Ammon's horn (tissue), 1 donor: ENCODE measurements around the gene LITAFD.
"Not testable (repeated sequence)": the region's sequence is repeated elsewhere in the genome, so short reads cannot be mapped to it uniquely, and the experiment has no call there.

ENCODE experiments used
- DNase-seq: peaks from one replicate; pipeline ENCODE4 v3.0.0-alpha.2; 2016; ENCODE audit warnings: low spot score

Gene LITAFD

GRCh38 chr16:8882041-8882617 lies at the start of gene LITAFD:
Gene LITAFD, plus strand, starts transcription at chr16:8882351. Its CDS starts 2,005 bp downstream, at chr16:8884356.
- no peak for DNase-seq

GRCh38 chr16:8832717-8833105 lies 49.4 kb upstream of the LITAFD start:
- DNase-seq, result no peak

GRCh38 chr16:8836797-8837196 lies 45.4 kb upstream of the LITAFD start:
- DNase-seq, result not testable (repeated sequence)

GRCh38 chr16:8837594-8837993 lies 44.6 kb upstream of the LITAFD start:
- DNase-seq, result not testable (repeated sequence)

- not testable (repeated sequence) for DNase-seq
Measured at GRCh38 chr16:8842016-8842415, 40.1 kb upstream of the LITAFD start.

- DNase-seq, result not testable (repeated sequence)
Measured at GRCh38 chr16:8843296-8843695, 38.9 kb upstream of the LITAFD start.

- no peak for DNase-seq
Measured at GRCh38 chr16:8845699-8846298, 36.4 kb upstream of the LITAFD start.

- DNase-seq, result no peak
Measured at GRCh38 chr16:8846401-8846932, 35.7 kb upstream of the LITAFD start.

GRCh38 chr16:8847145-8847544 lies 35.0 kb upstream of the LITAFD start:
- DNase-seq, result no peak

GRCh38 chr16:8847623-8848022 lies 34.5 kb upstream of the LITAFD start:
- DNase-seq, result no peak

GRCh38 chr16:8848231-8848938 lies 33.8 kb upstream of the LITAFD start:
- no peak for DNase-seq

GRCh38 chr16:8848939-8849391 lies 33.2 kb upstream of the LITAFD start:
- DNase-seq, result no peak

GRCh38 chr16:8849411-8850011 lies 32.6 kb upstream of the LITAFD start:
- no peak for DNase-seq

GRCh38 chr16:8850279-8850885 lies 31.8 kb upstream of the LITAFD start:
- no peak for DNase-seq

- no peak for DNase-seq
Measured at GRCh38 chr16:8851761-8852403, 30.3 kb upstream of the LITAFD start.

GRCh38 chr16:8852534-8852933 lies 29.6 kb upstream of the LITAFD start:
- DNase-seq, result no peak

- no peak for DNase-seq
Measured at GRCh38 chr16:8853150-8853549, 29.0 kb upstream of the LITAFD start.

- no peak for DNase-seq
Measured at GRCh38 chr16:8853611-8854010, 28.5 kb upstream of the LITAFD start.

- DNase-seq, result no peak
Measured at GRCh38 chr16:8854298-8854948, 27.7 kb upstream of the LITAFD start.

GRCh38 chr16:8855051-8855786 lies 26.9 kb upstream of the LITAFD start:
- no peak for DNase-seq
